ENCODE measurements around the gene NT5C1A. TPM values are rescaled to one million over a fixed set of nuclear protein-coding genes. Genes with fewer than 3 reads are reported as not detected.
A peak's percentile ranks its signal among the peaks of the same experiment; 100 is the strongest.

Gene NT5C1A
- total RNA-seq, 2 experiments from 2014 or later, result 0.80 TPM; not detected in 1

DNA sequence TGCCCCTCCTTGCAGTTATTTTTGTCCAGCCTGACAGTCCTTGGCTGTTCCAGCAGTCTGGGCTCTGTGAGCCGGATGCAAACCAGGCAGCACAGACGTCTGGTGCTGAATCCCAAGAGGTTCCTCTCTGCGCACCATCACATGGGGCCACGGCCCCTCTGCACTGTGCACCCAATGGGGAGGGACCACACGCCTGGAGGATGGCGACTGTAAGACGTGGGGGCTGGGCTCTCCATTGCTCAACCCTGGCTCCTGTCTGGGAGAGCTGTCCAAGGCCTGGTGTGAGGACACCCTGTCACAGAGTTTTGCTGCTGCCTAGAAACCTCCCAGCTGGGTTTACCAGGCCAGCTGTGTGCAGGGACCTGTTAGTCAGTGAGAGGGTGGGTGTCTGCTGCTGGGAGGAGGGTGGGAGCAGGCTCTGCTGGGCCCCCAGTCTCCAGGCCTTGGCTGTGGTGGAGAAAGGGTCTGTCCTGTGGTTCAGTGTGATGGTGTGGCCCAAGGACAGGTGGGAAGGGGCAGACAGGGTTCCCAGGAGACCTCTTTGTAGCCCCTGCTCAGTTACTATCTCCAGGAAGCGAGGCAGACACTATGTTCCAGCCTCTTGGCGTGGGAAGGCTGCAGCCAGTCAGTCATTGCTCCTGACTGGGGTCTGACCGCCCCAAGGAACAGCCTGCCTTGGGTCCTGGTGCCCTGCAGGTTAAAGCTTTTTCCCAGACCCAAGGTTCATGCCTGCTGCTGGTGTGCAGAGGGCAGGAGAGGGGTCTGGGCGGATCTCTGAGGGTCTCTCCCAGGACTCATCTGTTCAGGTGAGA, 46.2 kb downstream of the NT5C1A start:
- H3K36me3 Mint-ChIP-seq, result no peaks in the 10 kb centered on the region
- H3K4me3 Mint-ChIP-seq, result no peak overlapping the region
- ATAC-seq (no peak), DNase-seq (no peak)
- H3K4me1 Mint-ChIP-seq, result no peaks in the 10 kb centered on the region
- no peak overlapping the region for H3K27ac Mint-ChIP-seq
- H3K27me3 Mint-ChIP-seq, result peaks cover 19% of the 10 kb centered on the region
- CTCF ChIA-PET, result interaction anchor here (1.1 to 1.7 kb wide), 2 partner anchors 19 kb away, joined by 4 to 6 read pairs; no protein-coding TSS in a partner anchor
- no peaks in the 10 kb centered on the region for H3K9me3 Mint-ChIP-seq (ENCODE audit: low read depth)

- ATAC-seq, result no peak
- no peaks in the 10 kb centered on the region for H3K4me1 Mint-ChIP-seq
- no peaks in the 10 kb centered on the region for H3K9me3 Mint-ChIP-seq (ENCODE audit: low read depth)
- no peaks in the 10 kb centered on the region for H3K36me3 Mint-ChIP-seq
- no peak overlapping the region for H3K4me3 Mint-ChIP-seq
- CTCF ChIA-PET, result interaction anchor here (1.7 kb wide), 1 partner anchor 19 kb away, joined by 6 read pairs; no protein-coding TSS in a partner anchor
- H3K27me3 Mint-ChIP-seq, result peaks cover 16% of the 10 kb centered on the region
- DNase-seq, result no peak
- H3K27ac Mint-ChIP-seq, result no peak overlapping the region
These were observed 46.9 kb downstream of the NT5C1A start for GRCh38 chr1:39625009-39625408.

DNA sequence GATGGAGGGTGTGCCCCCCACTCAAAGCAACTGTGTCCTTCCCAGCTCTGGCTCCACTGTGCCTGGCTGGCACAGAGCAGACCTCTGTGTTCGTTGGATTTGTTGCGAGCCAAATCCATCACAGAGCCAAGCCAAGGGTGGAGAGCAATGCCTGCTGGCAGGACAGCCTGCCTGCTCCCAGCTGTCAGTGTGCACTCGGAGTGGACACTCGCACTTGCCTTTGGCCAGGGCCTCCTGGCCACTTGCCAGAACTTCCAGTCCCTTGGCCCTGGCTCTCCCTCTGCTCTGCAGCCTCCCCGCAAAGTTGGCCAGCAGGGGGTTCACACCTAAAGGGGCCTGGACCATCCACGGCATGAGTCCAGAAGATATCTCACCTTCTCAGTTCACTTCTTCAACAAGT, 48.9 kb downstream of the NT5C1A start:
- H3K4me1 Mint-ChIP-seq, result no peaks in the 10 kb centered on the region
- H3K36me3 Mint-ChIP-seq, result no peaks in the 10 kb centered on the region
- CTCF ChIA-PET, result interaction anchor here (1.0 kb wide), 1 partner anchor 21 kb away, joined by 3 read pairs; no protein-coding TSS in a partner anchor
- no peak overlapping the region for H3K4me3 Mint-ChIP-seq
- ATAC-seq, result no peak
- DNase-seq, result no peak
- H3K9me3 Mint-ChIP-seq (ENCODE audit: low read depth), result no peaks in the 10 kb centered on the region
- peaks cover 15% of the 10 kb centered on the region for H3K27me3 Mint-ChIP-seq
- no peak overlapping the region for H3K27ac Mint-ChIP-seq

GRCh38 chr1:39622427-39622826, 49.5 kb downstream of the NT5C1A start:
- H3K27me3 Mint-ChIP-seq, result peaks cover 15% of the 10 kb centered on the region
- H3K4me1 Mint-ChIP-seq, result no peaks in the 10 kb centered on the region
- no peaks in the 10 kb centered on the region for H3K36me3 Mint-ChIP-seq
- CTCF ChIA-PET, result interaction anchor here (0.7 to 2.9 kb wide), 5 partner anchors 9 to 84 kb away, joined by 3 to 9 read pairs (median 4); no protein-coding TSS in a partner anchor
- H3K9me3 Mint-ChIP-seq (ENCODE audit: low read depth), result no peaks in the 10 kb centered on the region
- ATAC-seq, result no peak
- no peak overlapping the region for H3K4me3 Mint-ChIP-seq
- no peak overlapping the region for H3K27ac Mint-ChIP-seq
- DNase-seq, result no peak

DNA sequence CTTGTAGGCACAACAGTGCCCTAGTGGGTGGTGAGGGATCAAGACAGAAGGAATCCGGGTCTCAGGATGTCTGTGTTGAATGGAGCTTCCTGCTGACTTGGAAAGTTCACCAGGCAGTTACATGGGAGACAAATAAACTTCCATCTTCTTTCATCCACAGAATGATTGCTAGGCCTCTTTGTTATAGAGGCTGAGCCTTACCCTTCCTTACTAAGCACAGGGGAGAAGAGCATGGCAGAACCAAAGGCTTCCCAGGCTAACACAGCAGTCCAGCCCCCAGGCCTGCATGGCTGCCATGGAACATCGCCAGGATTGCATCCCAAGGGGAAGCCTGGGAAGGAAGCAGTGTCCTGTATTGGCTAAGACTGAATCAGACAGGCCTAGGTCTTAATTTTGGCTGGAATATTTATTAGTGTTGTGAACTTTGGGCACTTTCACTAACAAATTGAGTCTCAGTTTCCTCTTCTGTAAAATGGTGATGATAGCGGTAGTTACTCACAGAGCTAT, 51.2 kb downstream of the NT5C1A start:
- DNase-seq (no peak), ATAC-seq (no peak)
- peaks cover 15% of the 10 kb centered on the region for H3K27me3 Mint-ChIP-seq
- no peaks in the 10 kb centered on the region for H3K9me3 Mint-ChIP-seq (ENCODE audit: low read depth)
- no peaks in the 10 kb centered on the region for H3K4me1 Mint-ChIP-seq
- no peaks in the 10 kb centered on the region for H3K36me3 Mint-ChIP-seq
- CTCF ChIA-PET, result interaction anchor here (0.8 to 2.9 kb wide), 5 partner anchors 9 to 99 kb away, joined by 3 to 10 read pairs (median 3); no protein-coding TSS in a partner anchor
- H3K4me3 Mint-ChIP-seq, result no peak overlapping the region
- no peak overlapping the region for H3K27ac Mint-ChIP-seq

DNA sequence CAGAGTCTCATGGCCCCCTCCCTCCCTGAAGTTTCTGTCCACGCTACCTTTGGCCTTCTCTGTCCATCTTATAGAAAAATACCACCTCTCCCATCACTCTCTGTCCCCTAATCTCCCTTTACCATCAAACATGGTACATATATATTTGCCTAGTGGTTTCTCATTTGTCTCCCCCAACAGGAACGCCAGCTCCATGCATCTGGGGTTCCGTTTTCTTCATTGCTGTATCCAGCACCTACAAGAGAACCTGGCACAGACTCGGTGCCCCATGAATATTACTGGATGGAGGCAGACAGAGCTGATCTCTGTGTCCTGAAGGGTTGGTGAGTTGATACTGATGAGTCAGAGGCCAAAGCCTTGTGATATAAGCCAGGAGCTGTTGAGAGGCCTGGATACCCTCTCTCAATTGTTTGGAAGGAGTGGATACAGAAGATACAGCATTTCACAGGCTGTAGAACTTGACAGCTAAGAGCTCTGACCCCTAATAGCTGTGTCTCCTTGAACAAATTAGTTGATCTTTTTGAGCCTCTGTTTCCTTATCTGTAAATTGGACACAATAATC, 54.3 kb downstream of the NT5C1A start:
- no peak overlapping the region for H3K27ac Mint-ChIP-seq
- H3K36me3 Mint-ChIP-seq, result no peaks in the 10 kb centered on the region
- no peaks in the 10 kb centered on the region for H3K9me3 Mint-ChIP-seq (ENCODE audit: low read depth)
- peaks cover 14% of the 10 kb centered on the region for H3K27me3 Mint-ChIP-seq
- H3K4me3 Mint-ChIP-seq, result no peak overlapping the region
- H3K4me1 Mint-ChIP-seq, result peaks cover 1% of the 10 kb centered on the region
- CTCF ChIA-PET, result interaction anchor here (1.1 to 3.9 kb wide), 3 partner anchors 11 to 40 kb away, joined by 3 to 20 read pairs (median 6); no protein-coding TSS in a partner anchor
- DNase-seq (no peak), ATAC-seq (no peak)

DNA sequence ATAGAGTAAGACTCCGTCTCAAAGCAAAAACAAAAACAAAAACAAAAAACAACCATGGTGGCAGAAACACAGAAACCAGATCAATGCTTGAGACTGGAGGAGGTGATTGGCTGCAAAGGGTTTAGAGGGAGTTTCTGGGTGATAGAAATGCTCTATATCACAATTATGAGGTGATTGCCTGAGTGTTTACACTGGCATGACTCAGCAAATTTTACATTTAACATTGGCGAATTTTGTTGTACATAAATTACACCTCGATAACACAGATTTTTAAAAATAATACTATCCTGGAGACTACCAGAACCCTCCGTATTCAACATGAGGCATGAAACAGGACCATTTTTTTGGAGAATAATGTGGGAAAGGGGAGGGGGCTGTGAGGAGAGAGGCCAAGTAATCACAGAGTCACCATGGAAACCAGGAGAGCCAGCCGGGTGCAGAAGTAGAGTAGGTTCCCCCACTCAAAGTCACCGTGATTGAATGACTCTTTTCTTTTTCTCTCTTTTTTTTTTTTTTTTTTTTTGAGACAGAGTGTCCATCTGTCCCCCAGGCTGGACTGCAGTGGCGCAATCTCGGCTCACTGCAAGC, 56.7 kb downstream of the NT5C1A start:
- peaks cover 1% of the 10 kb centered on the region for H3K4me1 Mint-ChIP-seq
- no peaks in the 10 kb centered on the region for H3K36me3 Mint-ChIP-seq
- ATAC-seq, result no peak
- CTCF ChIA-PET, result interaction anchor here (1.1 to 3.9 kb wide), 3 partner anchors 9 to 42 kb away, joined by 4 to 20 read pairs (median 7); no protein-coding TSS in a partner anchor
- H3K27ac Mint-ChIP-seq, result no peak overlapping the region
- peaks cover 14% of the 10 kb centered on the region for H3K27me3 Mint-ChIP-seq
- no peak for DNase-seq
- H3K4me3 Mint-ChIP-seq, result no peak overlapping the region
- no peaks in the 10 kb centered on the region for H3K9me3 Mint-ChIP-seq (ENCODE audit: low read depth)

- DNase-seq (no peak), ATAC-seq (no peak)
- Mint-ChIP-seq H3K4me3 (no peak overlapping the region), H3K36me3 (no peaks in the 10 kb centered on the region), H3K9me3 (ENCODE audit: low read depth) (no peaks in the 10 kb centered on the region), H3K27me3 (peaks cover 17% of the 10 kb centered on the region), H3K4me1 (peaks cover 4% of the 10 kb centered on the region), H3K27ac (no peak overlapping the region)
- CTCF ChIA-PET, result interaction anchor here (1.5 to 3.9 kb wide), 3 partner anchors 8 to 43 kb away, joined by 6 to 20 read pairs (median 7); no protein-coding TSS in a partner anchor
These were observed 57.4 kb downstream of the NT5C1A start for GRCh38 chr1:39614488-39614887.

DNA sequence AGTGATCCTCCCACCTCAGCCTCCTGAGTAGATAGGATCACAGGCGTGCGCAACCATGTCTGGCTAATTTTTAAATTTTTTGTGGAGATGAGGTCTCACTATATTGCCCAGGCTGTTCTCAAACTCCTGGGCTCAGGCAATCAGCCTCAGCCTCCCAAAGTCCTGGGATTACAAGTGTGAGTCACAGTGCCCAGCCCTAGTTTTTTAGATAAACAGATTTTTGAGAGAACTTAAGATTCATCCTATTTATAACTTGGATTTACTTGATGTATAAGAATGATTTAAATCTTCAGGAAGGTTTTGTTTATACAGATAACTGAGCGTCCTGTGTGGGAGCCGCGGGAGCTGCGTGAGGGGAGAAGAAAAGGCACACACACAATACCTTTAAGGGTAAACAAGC, 58.7 kb downstream of the NT5C1A start:
- H3K4me3 Mint-ChIP-seq, result no peak overlapping the region
- H3K27me3 Mint-ChIP-seq, result peaks cover 23% of the 10 kb centered on the region
- CTCF ChIA-PET, result interaction anchor here (1.5 to 2.5 kb wide), 2 partner anchors 41 to 44 kb away, joined by 6 to 7 read pairs; no protein-coding TSS in a partner anchor
- H3K4me1 Mint-ChIP-seq, result peaks cover 6% of the 10 kb centered on the region
- no peak overlapping the region for H3K27ac Mint-ChIP-seq
- H3K9me3 Mint-ChIP-seq (ENCODE audit: low read depth), result no peaks in the 10 kb centered on the region
- DNase-seq (no peak), ATAC-seq (no peak)
- H3K36me3 Mint-ChIP-seq, result no peaks in the 10 kb centered on the region

GRCh38 chr1:39609618-39610331, 62.1 kb downstream of the NT5C1A start:
- ATAC-seq, result peak; percentile 83
- peaks cover 24% of the 10 kb centered on the region for H3K27me3 Mint-ChIP-seq
- no peak overlapping the region for H3K4me3 Mint-ChIP-seq
- no peak overlapping the region for H3K27ac Mint-ChIP-seq
- peaks cover 10% of the 10 kb centered on the region for H3K4me1 Mint-ChIP-seq
- H3K9me3 Mint-ChIP-seq (ENCODE audit: low read depth), result no peaks in the 10 kb centered on the region
- CTCF ChIA-PET, result interaction anchor here (1.0 to 9.1 kb wide), 4 partner anchors 11 to 189 kb away, joined by 3 to 264 read pairs (median 5); no protein-coding TSS in a partner anchor
- peak; percentile 73 for DNase-seq
- no peaks in the 10 kb centered on the region for H3K36me3 Mint-ChIP-seq
